Measurements from ENCODE around the gene COL3A1.

Gene COL3A1

GRCh38 chr2:188997263-188997662 lies 23.1 kb downstream of the COL3A1 start:
- DNase-seq (ENCODE audit: low read depth in 1 of 2, low spot score in 1 of 2), result no peak
- Histone ChIP-seq H3K4me3 (replicated peaks; ENCODE audit: insufficient read depth, low read length) (no peak overlapping the region), H3K27me3 (ENCODE audit: insufficient read depth, poor library complexity, severe bottlenecking) (no peaks in the 10 kb centered on the region), H3K27ac (replicated peaks) (no peak overlapping the region)
- TF ChIP-seq CTCF (IDR thresholded peaks at IDR 0.05; ENCODE audit: insufficient read depth, low read length), result no peak
- TF ChIP-seq REST (IDR thresholded peaks at IDR 0.05; ENCODE audit: insufficient replicate concordance, low read depth), result no peak
- TF ChIP-seq POLR2AphosphoS5 (IDR thresholded peaks at IDR 0.05; ENCODE audit: low read depth), result no peak
- no peak for TF ChIP-seq GABPA (IDR thresholded peaks at IDR 0.05; ENCODE audit: low read depth)
- no peak for TF ChIP-seq SPI1 (IDR thresholded peaks at IDR 0.05; ENCODE audit: borderline replicate concordance, low read depth)

GRCh38 chr2:189000221-189000620 lies 26.0 kb downstream of the COL3A1 start:
- TF ChIP-seq POLR2AphosphoS5 (IDR thresholded peaks at IDR 0.05; ENCODE audit: low read depth) (no peak), REST (IDR thresholded peaks at IDR 0.05; ENCODE audit: insufficient replicate concordance, low read depth) (no peak), CTCF (IDR thresholded peaks at IDR 0.05; ENCODE audit: insufficient read depth, low read length) (no peak), SPI1 (IDR thresholded peaks at IDR 0.05; ENCODE audit: borderline replicate concordance, low read depth) (no peak), GABPA (IDR thresholded peaks at IDR 0.05; ENCODE audit: low read depth) (no peak)
- DNase-seq (ENCODE audit: low read depth in 1 of 2, low spot score in 1 of 2), result no peak
- no peaks in the 10 kb centered on the region for H3K27me3 ChIP-seq (ENCODE audit: insufficient read depth, poor library complexity, severe bottlenecking)
- no peak overlapping the region for H3K27ac ChIP-seq (replicated peaks)
- H3K4me3 ChIP-seq (replicated peaks; ENCODE audit: insufficient read depth, low read length), result no peak overlapping the region

- Histone ChIP-seq H3K27ac (replicated peaks) (no peak overlapping the region), H3K27me3 (ENCODE audit: insufficient read depth, poor library complexity, severe bottlenecking) (no peaks in the 10 kb centered on the region), H3K4me3 (replicated peaks; ENCODE audit: insufficient read depth, low read length) (no peak overlapping the region)
- TF ChIP-seq REST (IDR thresholded peaks at IDR 0.05; ENCODE audit: insufficient replicate concordance, low read depth) (no peak), CTCF (IDR thresholded peaks at IDR 0.05; ENCODE audit: insufficient read depth, low read length) (no peak), SPI1 (IDR thresholded peaks at IDR 0.05; ENCODE audit: borderline replicate concordance, low read depth) (no peak), POLR2AphosphoS5 (IDR thresholded peaks at IDR 0.05; ENCODE audit: low read depth) (no peak), GABPA (IDR thresholded peaks at IDR 0.05; ENCODE audit: low read depth) (no peak)
- no peak for DNase-seq (ENCODE audit: low read depth in 1 of 2, low spot score in 1 of 2)
Observed at GRCh38 chr2:189002079-189002478, 27.9 kb downstream of the COL3A1 start.

Measured in HL-60 (cell line).